ENCODE measurements around the gene KLHL22.

Gene KLHL22

DNA sequence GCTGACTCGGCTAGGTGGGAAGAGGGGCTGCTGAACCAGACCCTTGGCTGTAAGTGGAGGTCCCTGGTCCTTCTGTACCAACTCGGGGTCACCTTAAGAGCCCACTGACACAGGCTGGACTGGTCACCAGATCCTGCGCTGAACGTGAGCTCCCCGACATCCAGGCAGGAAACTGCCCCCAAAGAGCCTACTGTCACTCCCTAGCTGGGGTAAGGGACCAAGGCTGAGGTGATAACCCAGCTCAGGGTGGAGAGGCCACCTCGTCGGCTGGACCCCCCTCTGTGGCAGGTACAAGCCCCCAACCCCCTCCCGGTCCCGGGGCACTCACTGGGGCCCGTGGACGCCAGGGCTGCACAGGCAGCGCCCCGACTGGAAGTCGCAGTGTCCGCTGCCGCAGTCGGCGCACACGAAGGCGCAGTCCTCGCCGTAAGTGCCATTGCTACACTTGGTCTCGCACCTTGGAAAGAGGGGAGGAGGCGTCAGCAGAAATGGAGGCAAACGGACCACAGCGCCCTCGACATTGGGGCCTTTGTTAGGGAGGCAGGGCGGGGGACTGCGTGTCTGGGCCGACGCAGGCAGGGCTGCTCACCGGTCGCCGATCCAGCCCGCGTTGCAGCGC is 65.4 kb downstream of the KLHL22 start:
- Histone ChIP-seq H2BK12ac (ENCODE audit: low read length) (no peak overlapping the region), H3K4me2 (ENCODE audit: low read length) (peak overlapping the region; percentile 69), H4K91ac (ENCODE audit: low read depth, low read length) (no peak overlapping the region), H4K8ac (ENCODE audit: low read depth, low read length) (no peak overlapping the region), H3K14ac (ENCODE audit: low read length) (no peak overlapping the region), H3K27me3 (ENCODE audit: insufficient read depth, low read length) (peaks cover 14% of the 10 kb centered on the region), H4K12ac (ENCODE audit: low read depth, low read length) (no peak overlapping the region), H2BK120ac (ENCODE audit: insufficient read depth, low read length, poor library complexity) (no peak overlapping the region), H3K4me3 (ENCODE audit: low read depth, low read length) (no peak overlapping the region), H3K4me1 (ENCODE audit: control insufficient read depth in 1 of 2, insufficient read depth in 2 of 2, low read length in 2 of 2) (peaks cover 5 to 17% of the 10 kb centered on the region in 2 experiments), H3K79me1 (ENCODE audit: low read length) (no peaks in the 10 kb centered on the region), H3K4ac (ENCODE audit: low read depth, low read length) (no peak overlapping the region), H3K9me3 (ENCODE audit: insufficient read depth, low read depth, low read length) (peaks cover 18% of the 10 kb centered on the region), H2AK5ac (ENCODE audit: low read length) (no peak overlapping the region), H3K23ac (ENCODE audit: low read length) (no peak overlapping the region), H3K9ac (ENCODE audit: low read length) (no peak overlapping the region), H3K18ac (ENCODE audit: low read length) (no peak overlapping the region), H3K36me3 (ENCODE audit: control insufficient read depth in 1 of 2, insufficient read depth in 2 of 2, low read length in 2 of 2) (peaks cover 39 to 44% of the 10 kb centered on the region in 2 experiments), H3K79me2 (ENCODE audit: control insufficient read depth, insufficient read depth, low read length, poor library complexity) (no peaks in the 10 kb centered on the region), H2BK5ac (ENCODE audit: low read depth, low read length, poor library complexity) (no peak overlapping the region), H3K27ac (ENCODE audit: low read depth, low read length) (no peak overlapping the region), H2AFZ (ENCODE audit: insufficient read depth, low read length, poor library complexity) (no peak overlapping the region)
- no CpG with 5 or more reads among the region's 37 CpGs for WGBS (ENCODE audit: extremely low coverage, insufficient coverage, insufficient read length)
- DNase-seq, result peak in 1 of 2 donors; percentile 29

DNA sequence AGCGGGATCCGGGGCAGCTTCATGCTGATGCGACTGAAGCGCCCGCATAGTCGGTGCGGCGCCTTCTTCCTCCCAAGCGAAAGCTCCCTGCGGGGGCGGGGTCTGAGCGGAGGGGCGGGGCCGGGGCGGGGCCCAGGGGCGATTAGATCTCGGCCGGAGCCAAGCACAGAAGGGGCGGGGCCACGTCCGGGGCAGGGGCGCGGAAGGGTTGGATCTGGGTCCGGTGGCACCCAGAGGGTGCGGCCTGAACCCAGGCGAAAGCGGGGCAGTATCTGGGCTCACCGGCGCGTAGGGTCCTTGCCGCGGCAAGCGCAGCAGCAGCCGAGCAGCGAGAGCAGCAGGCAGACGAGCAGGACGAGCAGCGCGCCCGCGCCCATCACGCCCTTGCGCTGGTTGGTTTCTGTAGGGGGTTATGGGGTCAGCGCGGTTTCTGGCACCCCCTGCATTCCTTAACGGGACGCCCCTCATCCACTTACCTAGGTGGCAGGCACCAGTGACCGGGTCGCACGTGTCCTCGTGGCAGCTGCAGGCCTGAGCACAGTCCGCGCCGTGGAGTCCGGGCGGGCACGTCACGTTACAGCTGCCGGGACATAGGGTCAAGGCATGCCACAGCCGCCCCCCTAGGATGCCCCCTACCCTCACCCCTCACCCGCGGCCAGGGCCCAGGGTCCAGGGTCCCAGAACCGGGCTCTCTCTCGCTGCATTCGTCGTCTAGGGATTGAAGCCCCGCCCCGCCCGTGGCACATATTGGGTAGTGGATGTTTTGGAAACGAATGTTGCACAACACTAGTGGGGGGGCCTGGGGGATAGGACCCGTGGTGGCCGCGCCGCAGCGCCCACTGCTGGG is 66.1 kb downstream of the KLHL22 start:
- Histone ChIP-seq H2AFZ (ENCODE audit: insufficient read depth, low read length, poor library complexity) (no peak overlapping the region), H4K91ac (ENCODE audit: low read depth, low read length) (no peak overlapping the region), H3K23ac (ENCODE audit: low read length) (no peak overlapping the region), H3K14ac (ENCODE audit: low read length) (no peak overlapping the region), H2BK120ac (ENCODE audit: insufficient read depth, low read length, poor library complexity) (no peak overlapping the region), H2BK12ac (ENCODE audit: low read length) (no peak overlapping the region), H4K12ac (ENCODE audit: low read depth, low read length) (no peak overlapping the region), H3K4ac (ENCODE audit: low read depth, low read length) (no peak overlapping the region), H2AK5ac (ENCODE audit: low read length) (no peak overlapping the region), H3K9ac (ENCODE audit: low read length) (no peak overlapping the region), H3K27me3 (ENCODE audit: insufficient read depth, low read length) (peaks cover 14% of the 10 kb centered on the region), H3K4me3 (ENCODE audit: low read depth, low read length) (no peak overlapping the region), H4K8ac (ENCODE audit: low read depth, low read length) (no peak overlapping the region), H3K79me2 (ENCODE audit: control insufficient read depth, insufficient read depth, low read length, poor library complexity) (no peaks in the 10 kb centered on the region), H3K36me3 (ENCODE audit: control insufficient read depth in 1 of 2, insufficient read depth in 2 of 2, low read length in 2 of 2) (peaks cover 43 to 51% of the 10 kb centered on the region in 2 experiments), H3K4me1 (ENCODE audit: control insufficient read depth in 1 of 2, insufficient read depth in 2 of 2, low read length in 2 of 2) (peaks cover 5 to 17% of the 10 kb centered on the region in 2 experiments), H3K27ac (ENCODE audit: low read depth, low read length) (no peak overlapping the region), H3K79me1 (ENCODE audit: low read length) (no peaks in the 10 kb centered on the region), H2BK5ac (ENCODE audit: low read depth, low read length, poor library complexity) (no peak overlapping the region), H3K18ac (ENCODE audit: low read length) (no peak overlapping the region), H3K9me3 (ENCODE audit: insufficient read depth, low read depth, low read length) (peaks cover 18% of the 10 kb centered on the region), H3K4me2 (ENCODE audit: low read length) (no peak overlapping the region)
- DNase-seq, result peak; percentile 75 to 86
- WGBS (ENCODE audit: extremely low coverage, insufficient coverage, insufficient read length), result no CpG with 5 or more reads among the region's 75 CpGs

DNA sequence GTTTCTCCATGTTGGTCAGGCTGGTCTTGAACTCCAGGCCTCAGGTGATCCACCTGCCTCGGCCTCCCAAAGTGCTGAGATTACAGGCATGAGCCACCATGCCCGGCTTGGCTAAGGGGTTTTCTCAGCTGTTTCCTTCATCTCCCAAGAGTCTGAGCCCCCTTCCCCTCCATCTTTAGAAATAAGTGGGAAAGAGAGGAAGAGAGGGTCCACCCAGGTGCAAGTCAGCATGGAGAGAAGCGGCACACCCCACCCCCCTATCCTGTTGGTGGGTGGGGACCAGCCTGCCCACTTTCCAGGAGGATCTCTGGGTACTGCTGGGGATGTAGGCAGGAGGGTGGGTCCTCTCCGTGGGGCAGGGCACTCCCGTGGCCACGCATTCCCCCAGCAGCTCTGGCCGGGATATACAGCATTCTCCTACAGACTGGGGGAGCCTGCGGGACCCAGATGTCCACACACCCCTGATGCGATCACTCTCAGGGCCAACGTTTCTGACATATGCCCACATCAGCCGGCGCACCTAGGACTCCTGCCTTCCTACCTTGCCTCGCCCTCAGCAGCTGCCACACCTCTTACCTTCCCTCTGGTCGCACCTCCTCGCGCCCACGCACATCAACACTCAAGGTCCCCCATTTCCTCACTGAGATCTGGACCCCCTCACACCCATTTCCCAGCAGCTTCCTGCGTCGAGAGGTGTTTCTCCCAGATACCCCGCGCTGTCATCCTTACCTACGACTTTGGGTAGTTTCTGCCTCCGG is 66.9 kb downstream of the KLHL22 start:
- Histone ChIP-seq H3K79me1 (ENCODE audit: low read length) (no peaks in the 10 kb centered on the region), H2AK5ac (ENCODE audit: low read length) (no peak overlapping the region), H3K23ac (ENCODE audit: low read length) (no peak overlapping the region), H3K18ac (ENCODE audit: low read length) (no peak overlapping the region), H3K14ac (ENCODE audit: low read length) (no peak overlapping the region), H2AFZ (ENCODE audit: insufficient read depth, low read length, poor library complexity) (no peak overlapping the region), H3K36me3 (ENCODE audit: control insufficient read depth in 1 of 2, insufficient read depth in 2 of 2, low read length in 2 of 2) (peaks cover 43 to 54% of the 10 kb centered on the region in 2 experiments), H3K4ac (ENCODE audit: low read depth, low read length) (no peak overlapping the region), H3K9me3 (ENCODE audit: insufficient read depth, low read depth, low read length) (peaks cover 18% of the 10 kb centered on the region), H4K91ac (ENCODE audit: low read depth, low read length) (no peak overlapping the region), H2BK12ac (ENCODE audit: low read length) (no peak overlapping the region), H3K4me3 (ENCODE audit: low read depth, low read length) (no peak overlapping the region), H3K9ac (ENCODE audit: low read length) (no peak overlapping the region), H4K12ac (ENCODE audit: low read depth, low read length) (no peak overlapping the region), H2BK5ac (ENCODE audit: low read depth, low read length, poor library complexity) (no peak overlapping the region), H3K4me1 (ENCODE audit: control insufficient read depth in 1 of 2, insufficient read depth in 2 of 2, low read length in 2 of 2) (peaks cover 6 to 19% of the 10 kb centered on the region in 2 experiments), H3K27ac (ENCODE audit: low read depth, low read length) (no peak overlapping the region), H4K8ac (ENCODE audit: low read depth, low read length) (no peak overlapping the region), H3K27me3 (ENCODE audit: insufficient read depth, low read length) (peaks cover 14% of the 10 kb centered on the region), H2BK120ac (ENCODE audit: insufficient read depth, low read length, poor library complexity) (no peak overlapping the region), H3K4me2 (ENCODE audit: low read length) (no peak overlapping the region), H3K79me2 (ENCODE audit: control insufficient read depth, insufficient read depth, low read length, poor library complexity) (no peaks in the 10 kb centered on the region)
- DNase-seq, result no peak
- WGBS (ENCODE audit: extremely low coverage, insufficient coverage, insufficient read length), result no CpG with 5 or more reads among the region's 23 CpGs

DNA sequence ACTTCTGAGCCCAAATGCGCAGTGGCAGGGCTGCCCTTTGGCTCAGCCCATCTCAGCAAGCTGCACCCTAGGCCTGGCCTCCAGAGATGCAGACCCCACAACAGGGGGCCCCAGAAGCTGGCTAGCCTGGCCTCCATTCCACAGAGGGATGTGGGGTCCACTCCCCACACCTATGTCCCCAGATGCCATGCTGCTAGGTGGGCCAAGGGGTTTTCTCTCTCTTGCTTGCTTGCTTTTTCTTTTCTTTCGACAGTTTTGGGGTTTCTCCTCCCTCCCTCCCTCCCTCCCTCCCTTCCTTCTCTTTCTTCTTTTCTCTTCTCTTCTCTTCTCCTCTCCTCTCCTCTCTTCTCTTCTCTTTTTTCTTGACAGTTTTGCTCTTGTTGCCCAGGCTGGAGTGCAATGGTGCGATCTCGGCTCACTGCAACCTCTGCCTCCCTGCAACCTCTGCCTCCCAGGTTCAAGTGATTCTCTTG is 67.6 kb downstream of the KLHL22 start:
- Histone ChIP-seq H3K27me3 (ENCODE audit: insufficient read depth, low read length) (peaks cover 14% of the 10 kb centered on the region), H2BK5ac (ENCODE audit: low read depth, low read length, poor library complexity) (no peak overlapping the region), H2BK12ac (ENCODE audit: low read length) (no peak overlapping the region), H3K18ac (ENCODE audit: low read length) (no peak overlapping the region), H3K9me3 (ENCODE audit: insufficient read depth, low read depth, low read length) (peaks cover 18% of the 10 kb centered on the region), H2BK120ac (ENCODE audit: insufficient read depth, low read length, poor library complexity) (no peak overlapping the region), H3K4ac (ENCODE audit: low read depth, low read length) (no peak overlapping the region), H3K23ac (ENCODE audit: low read length) (no peak overlapping the region), H4K12ac (ENCODE audit: low read depth, low read length) (no peak overlapping the region), H3K27ac (ENCODE audit: low read depth, low read length) (no peak overlapping the region), H3K14ac (ENCODE audit: low read length) (no peak overlapping the region), H2AFZ (ENCODE audit: insufficient read depth, low read length, poor library complexity) (no peak overlapping the region), H3K36me3 (ENCODE audit: control insufficient read depth in 1 of 2, insufficient read depth in 2 of 2, low read length in 2 of 2) (peaks cover 43 to 57% of the 10 kb centered on the region in 2 experiments), H2AK5ac (ENCODE audit: low read length) (no peak overlapping the region), H3K9ac (ENCODE audit: low read length) (no peak overlapping the region), H3K4me1 (ENCODE audit: control insufficient read depth in 1 of 2, insufficient read depth in 2 of 2, low read length in 2 of 2) (peaks cover 10 to 21% of the 10 kb centered on the region in 2 experiments), H3K79me1 (ENCODE audit: low read length) (no peaks in the 10 kb centered on the region), H3K4me3 (ENCODE audit: low read depth, low read length) (no peak overlapping the region), H4K8ac (ENCODE audit: low read depth, low read length) (no peak overlapping the region), H3K4me2 (ENCODE audit: low read length) (no peak overlapping the region), H4K91ac (ENCODE audit: low read depth, low read length) (no peak overlapping the region), H3K79me2 (ENCODE audit: control insufficient read depth, insufficient read depth, low read length, poor library complexity) (no peaks in the 10 kb centered on the region)
- no CpG with 5 or more reads among the region's 4 CpGs for WGBS (ENCODE audit: extremely low coverage, insufficient coverage, insufficient read length)
- no peak for DNase-seq

Measured in trophoblast cell (in vitro differentiated cells and primary cell).